IMR-90 (cell line): ENCODE measurements around the gene ARMC6. TPM values are rescaled to one million over a fixed set of nuclear protein-coding genes. Genes with fewer than 3 reads are reported as not detected.

Source experiments
- ATAC-seq: fragments of 200-7000 bp; cut with Tn5 transposase; 2 replicates; pipeline ENCODE4 v1.9.1; 2020; ENCODE audit warnings: low read depth, mild to moderate bottlenecking, moderate library complexity
- BruUV-seq: library from RNA; stranded (reverse); fragments of 400-500 nt; replicated peaks from 2 replicates; lab custom pipeline; 2021; lab: Mats Ljungman, UMichigan
- CTCF ChIA-PET: fragments of 300-600 bp; formaldehyde crosslinking; extraction: SDS; loops from one replicate; lab custom pipeline; 2021; ENCODE audit warnings: antibody characterized with exemption; lab: Yijun Ruan, JAX
- POLR2A ChIA-PET: fragments of 300-600 bp; sonication (Branson Sonifier 250); formaldehyde crosslinking; loops from one replicate; lab custom pipeline; 2022; ENCODE audit warnings: antibody characterized with exemption; ENCODE audit not compliant: unreplicated experiment; lab: Charles Lee
- DNase-seq: peaks from one replicate; pipeline ENCODE4 v3.0.0; 2013
- H2AFZ ChIP-seq: replicated peaks from 2 replicates; pipeline ENCODE3; 2013; ENCODE audit warnings: low read length, mild to moderate bottlenecking; ENCODE audit not compliant: poor library complexity
- H2AK5ac ChIP-seq: 2 replicates; pipeline ENCODE4 v1.6.1; 2013; ENCODE audit warnings: low read depth, low read length, inconsistent platforms
- H2AK9ac ChIP-seq: replicated peaks from 2 replicates; pipeline ENCODE3; 2013; ENCODE audit warnings: mild to moderate bottlenecking, low read depth, low read length, moderate library complexity; ENCODE audit not compliant: poor library complexity
- H2BK120ac ChIP-seq: 2 replicates; pipeline ENCODE4 v1.6.1; 2013; ENCODE audit warnings: low read depth, low read length, inconsistent platforms
- H2BK15ac ChIP-seq: 3 replicates; pipeline ENCODE4 v1.6.1; 2013; ENCODE audit warnings: low read depth, low read length, inconsistent platforms
- H2BK20ac ChIP-seq: 2 replicates; pipeline ENCODE4 v1.6.1; 2013; ENCODE audit warnings: low read depth, mild to moderate bottlenecking, inconsistent platforms, low read length, moderate library complexity
- H2BK5ac ChIP-seq: 2 replicates; pipeline ENCODE4 v1.6.1; 2013; ENCODE audit warnings: mild to moderate bottlenecking, low read depth, low read length, inconsistent platforms; ENCODE audit not compliant: poor library complexity, severe bottlenecking
- H3K14ac ChIP-seq: replicated peaks from 2 replicates; pipeline ENCODE4 v1.6.1; 2013; ENCODE audit warnings: low read depth, low read length, inconsistent platforms
- H3K18ac ChIP-seq: 2 replicates; pipeline ENCODE4 v1.6.1; 2013; ENCODE audit warnings: low read depth, low read length, control low read depth
- H3K23ac ChIP-seq: 2 replicates; pipeline ENCODE4 v1.6.1; 2013; ENCODE audit warnings: low read depth, low read length, inconsistent platforms
- H3K27ac ChIP-seq: 2 replicates; pipeline ENCODE4 v1.5.1; 2013; ENCODE audit warnings: mild to moderate bottlenecking, control low read depth, low read length; ENCODE audit not compliant: insufficient read depth
- H3K27me3 ChIP-seq: 2 replicates; pipeline ENCODE4 v1.6.1; 2013; ENCODE audit warnings: low read length; ENCODE audit not compliant: control insufficient read depth, insufficient read depth
- H3K36me3 ChIP-seq: 2 replicates; pipeline ENCODE4 v1.6.1; 2013; ENCODE audit warnings: low read length, mixed read lengths; ENCODE audit not compliant: control insufficient read depth, insufficient read depth
- H3K4ac ChIP-seq: 2 replicates; pipeline ENCODE4 v1.6.1; 2013; ENCODE audit warnings: low read depth, low read length, inconsistent platforms
- H3K4me1 ChIP-seq: 2 replicates; pipeline ENCODE4 v1.6.1; 2013; ENCODE audit warnings: low read length, mixed read lengths; ENCODE audit not compliant: control insufficient read depth, insufficient read depth
- H3K4me2 ChIP-seq: 2 replicates; pipeline ENCODE4 v1.6.1; 2013; ENCODE audit warnings: low read depth, mild to moderate bottlenecking, control low read depth, low read length, moderate library complexity
- H3K4me3 ChIP-seq: 2 replicates; pipeline ENCODE4 v1.5.1; 2013; ENCODE audit warnings: low read depth, mild to moderate bottlenecking, control low read depth, low read length, moderate library complexity; ENCODE audit not compliant: insufficient read depth
- H3K56ac ChIP-seq: 2 replicates; pipeline ENCODE4 v1.6.1; 2013; ENCODE audit warnings: low read length, inconsistent platforms; ENCODE audit not compliant: insufficient read depth; ENCODE audit errors: extremely low read depth
- H3K79me1 ChIP-seq, 2 experiments: 2 replicates each; pipeline ENCODE4 v1.6.1; 2013; ENCODE audit warnings: low read length in 2 of 2, inconsistent platforms in 1 of 2, low read depth in 1 of 2
- H3K9ac ChIP-seq: 2 replicates; pipeline ENCODE4 v1.6.1; 2013; ENCODE audit warnings: low read depth, low read length, control low read depth
- H3K9me1 ChIP-seq: 2 replicates; pipeline ENCODE4 v1.6.1; 2013; ENCODE audit warnings: low read length, inconsistent platforms; ENCODE audit not compliant: insufficient read depth
- H3K9me3 ChIP-seq: 2 replicates; pipeline ENCODE4 v1.6.1; 2013; ENCODE audit warnings: low read length; ENCODE audit not compliant: control insufficient read depth, insufficient read depth
- H4K20me1 ChIP-seq: 2 replicates; pipeline ENCODE4 v1.6.1; 2013; ENCODE audit warnings: low read length, inconsistent platforms; ENCODE audit not compliant: insufficient read depth
- H4K5ac ChIP-seq: 2 replicates; pipeline ENCODE4 v1.6.1; 2013; ENCODE audit warnings: mild to moderate bottlenecking, low read depth, low read length, control low read depth
- H4K8ac ChIP-seq, 2 experiments: 2 replicates each; pipeline ENCODE4 v1.6.1; 2013; ENCODE audit warnings: low read depth in 2 of 2, low read length in 2 of 2, control low read depth in 1 of 2, inconsistent platforms in 1 of 2
- H4K91ac ChIP-seq: 2 replicates; pipeline ENCODE4 v1.6.1; 2013; ENCODE audit warnings: low read depth, low read length, inconsistent platforms; ENCODE audit not compliant: insufficient read depth
- BHLHE40 ChIP-seq: fragments of 150-350 bp; IDR thresholded peaks from 2 replicates; pipeline ENCODE4 v1.6.1; 2016; ENCODE audit warnings: mild to moderate bottlenecking, low read depth, low read length
- CEBPB ChIP-seq: IDR thresholded peaks from 2 replicates; pipeline ENCODE4 v1.6.1; 2012; ENCODE audit warnings: low read depth, low read length, improper control_type of control experiment
- FOS ChIP-seq: fragments of 150-350 bp; IDR thresholded peaks from 2 replicates; pipeline ENCODE4 v1.6.1; 2016; ENCODE audit warnings: low read depth, low read length
- MAFK ChIP-seq: IDR thresholded peaks from 2 replicates; pipeline ENCODE4 v1.6.1; 2012; ENCODE audit warnings: low read depth, low read length, improper control_type of control experiment
- MAZ ChIP-seq: IDR thresholded peaks from 2 replicates; pipeline ENCODE4 v1.6.1; 2012; ENCODE audit warnings: low read depth, mild to moderate bottlenecking, low read length, improper control_type of control experiment, moderate library complexity, borderline replicate concordance
- MXI1 ChIP-seq: IDR thresholded peaks from 2 replicates; pipeline ENCODE4 v1.6.1; 2012; ENCODE audit warnings: low read depth, mild to moderate bottlenecking, low read length, moderate library complexity, borderline replicate concordance
- NFE2L2 ChIP-seq: fragments of 150-350 bp; IDR thresholded peaks from 2 replicates; pipeline ENCODE4 v1.6.1; 2016; ENCODE audit warnings: low read depth, mild to moderate bottlenecking, low read length
- POLR2A ChIP-seq: IDR thresholded peaks from 2 replicates; pipeline ENCODE4 v1.6.1; 2012; ENCODE audit warnings: mild to moderate bottlenecking, low read depth, low read length
- RAD21 ChIP-seq: IDR thresholded peaks from 2 replicates; pipeline ENCODE4 v1.6.1; 2012; ENCODE audit warnings: low read length, improper control_type of control experiment
- RCOR1 ChIP-seq: IDR thresholded peaks from 2 replicates; pipeline ENCODE4 v1.6.1; 2012; ENCODE audit warnings: mild to moderate bottlenecking, low read length, improper control_type of control experiment; ENCODE audit not compliant: insufficient replicate concordance
- RFX5 ChIP-seq: IDR thresholded peaks from 2 replicates; pipeline ENCODE4 v1.8.0; 2012; ENCODE audit warnings: low read depth, mild to moderate bottlenecking, low read length, moderate library complexity
- SMC3 ChIP-seq: fragments of 150-350 bp; IDR thresholded peaks from 2 replicates; pipeline ENCODE4 v1.6.1; 2016; ENCODE audit warnings: low read depth, mild to moderate bottlenecking, antibody characterized with exemption, low read length, moderate library complexity
- WGBS, 2 experiments: methylation state at CpG; one replicate each; pipeline versions ENCODE4 v1.1.5 to v1.1.7; 2013; ENCODE audit warnings: missing lambda C conversion rate in 2 of 2; ENCODE audit not compliant: insufficient read length in 1 of 2; ENCODE audit errors: extremely low coverage in 2 of 2; 5-methylcytosine and 5-hydroxymethylcytosine counted together
- dilution Hi-C: fragments of 300-500 bp; cut with HindIII; formaldehyde crosslinking; loops from one replicate; pipeline ENCODE4 v1.14.3; 2018; ENCODE audit warnings: low sequenced_read_pairs; ENCODE audit not compliant: unreplicated experiment
- in situ Hi-C: fragments of 300-500 bp; cut with MboI; formaldehyde crosslinking; loops from 3 replicates; pipeline ENCODE4 v1.14.3; 2019; ENCODE audit warnings: low sequenced_read_pairs, inconsistent platforms, mixed read lengths
- intact Hi-C: fragments of 100-400 bp; cut with micrococcal nuclease; formaldehyde crosslinking; loops from 2 replicates; pipeline ENCODE4 v1.10.0; 2022
- polyA plus RNA-seq, 3 experiments: library from polyadenylated mRNA; depleted of rRNA; stranded (reverse); fragments of >200 nt; gene quantifications; 2 replicates each; pipeline ENCODE4 v1.2.3, GENCODE V29; 2012; ENCODE audit warnings: low replicate concordance in 1 of 3
- total RNA-seq: library from RNA; depleted of rRNA; stranded (reverse); fragments of >200 nt; gene quantifications from 2 replicates; pipeline ENCODE4 v1.2.3, GENCODE V29; 2012
- TF ChIP-seq, protein P1 (sequence below): fragments of 150-350 bp; IDR thresholded peaks from 2 replicates; pipeline ENCODE4 v1.6.1; 2016; ENCODE audit warnings: low read depth, mild to moderate bottlenecking, low read length, moderate library complexity, borderline replicate concordance
- TF ChIP-seq, protein P2 (sequence below): conservative IDR thresholded peaks from 2 replicates; pipeline ENCODE4 v1.5.1; 2012; ENCODE audit warnings: mild to moderate bottlenecking, low read depth, low read length, improper control_type of control experiment
- TF ChIP-seq, protein P3 (sequence below): fragments of 150-350 bp; IDR thresholded peaks from 2 replicates; pipeline ENCODE4 v1.6.1; 2017; ENCODE audit warnings: mild to moderate bottlenecking, antibody characterized with exemption, low read length, low read depth

Gene ARMC6
- total and polyA plus RNA-seq, 2 of the 4 experiments (the other 2 are of a cell fraction) = 41.5 to 52.7 TPM

GRCh38 chr19:19053508-19054314 lies 20.3 kb downstream of the ARMC6 start:
- H2AFZ ChIP-seq = no peak overlapping the region
- H3K23ac ChIP-seq = no peak overlapping the region
- H4K8ac ChIP-seq = no peak overlapping the region
- DNase-seq = peak; percentile 48
- H3K27me3 ChIP-seq = no peaks in the 10 kb centered on the region
- in situ Hi-C loops = no loop called here
- no peak overlapping the region for H2BK15ac ChIP-seq
- ATAC-seq = peak; percentile 85
- H2AK5ac ChIP-seq = no peak overlapping the region
- ChIA-PET CTCF (no interaction called here), POLR2A (no interaction called here)
- H4K5ac ChIP-seq = no peak overlapping the region
- H3K18ac ChIP-seq = no peak overlapping the region
- H4K20me1 ChIP-seq = no peaks in the 10 kb centered on the region; the same call in 1 of the 2 replicates
- H2BK20ac ChIP-seq = no peak overlapping the region
- H3K4me3 ChIP-seq = no peak overlapping the region
- H3K56ac ChIP-seq = no peak overlapping the region
- BruUV-seq = no TSS peak
- WGBS, 2 experiments = 85% methylated on average over 14 of the region's 25 CpGs; no CpG with 5 or more reads in 1 of the 2 experiments
- H2BK5ac ChIP-seq = no peak overlapping the region
- no peaks in the 10 kb centered on the region; the same call in 1 of the 2 replicates for H3K9me1 ChIP-seq
- peaks cover 59% of the 10 kb centered on the region for H3K36me3 ChIP-seq
- no peak overlapping the region for H2BK120ac ChIP-seq
- no peak overlapping the region for H3K4me2 ChIP-seq
- H3K4me1 ChIP-seq = no peaks in the 10 kb centered on the region
- intact Hi-C loops = loop anchor here (1.0 kb wide), 2 partner anchors 60 to 86 kb away; no protein-coding TSS in a partner anchor
- no peak overlapping the region for H4K91ac ChIP-seq
- H3K27ac ChIP-seq = no peak overlapping the region
- H2AK9ac ChIP-seq = peak overlapping the region; percentile 16
- H3K4ac ChIP-seq = no peak overlapping the region
- peaks cover 0 to 19% of the 10 kb centered on the region in 2 experiments; a peak in 1 of 4 replicates for H3K79me1 ChIP-seq
- H3K9me3 ChIP-seq = no peaks in the 10 kb centered on the region
- dilution Hi-C loops = no loop called here
- no peak overlapping the region for H3K14ac ChIP-seq
- H3K9ac ChIP-seq = no peak overlapping the region
- TF ChIP-seq MAZ = no peak
- peak; percentile 74 for TF ChIP-seq SMC3
- no peak for TF ChIP-seq RFX5
- TF ChIP-seq RCOR1 = no peak
- TF ChIP-seq, protein P1, sequence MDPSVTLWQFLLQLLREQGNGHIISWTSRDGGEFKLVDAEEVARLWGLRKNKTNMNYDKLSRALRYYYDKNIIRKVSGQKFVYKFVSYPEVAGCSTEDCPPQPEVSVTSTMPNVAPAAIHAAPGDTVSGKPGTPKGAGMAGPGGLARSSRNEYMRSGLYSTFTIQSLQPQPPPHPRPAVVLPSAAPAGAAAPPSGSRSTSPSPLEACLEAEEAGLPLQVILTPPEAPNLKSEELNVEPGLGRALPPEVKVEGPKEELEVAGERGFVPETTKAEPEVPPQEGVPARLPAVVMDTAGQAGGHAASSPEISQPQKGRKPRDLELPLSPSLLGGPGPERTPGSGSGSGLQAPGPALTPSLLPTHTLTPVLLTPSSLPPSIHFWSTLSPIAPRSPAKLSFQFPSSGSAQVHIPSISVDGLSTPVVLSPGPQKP = no peak
- TF ChIP-seq FOS = no peak
- TF ChIP-seq, protein P2, sequence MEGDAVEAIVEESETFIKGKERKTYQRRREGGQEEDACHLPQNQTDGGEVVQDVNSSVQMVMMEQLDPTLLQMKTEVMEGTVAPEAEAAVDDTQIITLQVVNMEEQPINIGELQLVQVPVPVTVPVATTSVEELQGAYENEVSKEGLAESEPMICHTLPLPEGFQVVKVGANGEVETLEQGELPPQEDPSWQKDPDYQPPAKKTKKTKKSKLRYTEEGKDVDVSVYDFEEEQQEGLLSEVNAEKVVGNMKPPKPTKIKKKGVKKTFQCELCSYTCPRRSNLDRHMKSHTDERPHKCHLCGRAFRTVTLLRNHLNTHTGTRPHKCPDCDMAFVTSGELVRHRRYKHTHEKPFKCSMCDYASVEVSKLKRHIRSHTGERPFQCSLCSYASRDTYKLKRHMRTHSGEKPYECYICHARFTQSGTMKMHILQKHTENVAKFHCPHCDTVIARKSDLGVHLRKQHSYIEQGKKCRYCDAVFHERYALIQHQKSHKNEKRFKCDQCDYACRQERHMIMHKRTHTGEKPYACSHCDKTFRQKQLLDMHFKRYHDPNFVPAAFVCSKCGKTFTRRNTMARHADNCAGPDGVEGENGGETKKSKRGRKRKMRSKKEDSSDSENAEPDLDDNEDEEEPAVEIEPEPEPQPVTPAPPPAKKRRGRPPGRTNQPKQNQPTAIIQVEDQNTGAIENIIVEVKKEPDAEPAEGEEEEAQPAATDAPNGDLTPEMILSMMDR = peak; percentile 71
- TF ChIP-seq CEBPB = no peak
- no peak for TF ChIP-seq POLR2A
- peak; percentile 86 for TF ChIP-seq RAD21
- TF ChIP-seq MXI1 = no peak
- TF ChIP-seq, protein P3, sequence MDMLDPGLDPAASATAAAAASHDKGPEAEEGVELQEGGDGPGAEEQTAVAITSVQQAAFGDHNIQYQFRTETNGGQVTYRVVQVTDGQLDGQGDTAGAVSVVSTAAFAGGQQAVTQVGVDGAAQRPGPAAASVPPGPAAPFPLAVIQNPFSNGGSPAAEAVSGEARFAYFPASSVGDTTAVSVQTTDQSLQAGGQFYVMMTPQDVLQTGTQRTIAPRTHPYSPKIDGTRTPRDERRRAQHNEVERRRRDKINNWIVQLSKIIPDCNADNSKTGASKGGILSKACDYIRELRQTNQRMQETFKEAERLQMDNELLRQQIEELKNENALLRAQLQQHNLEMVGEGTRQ = no peak
- no peak for TF ChIP-seq BHLHE40
- TF ChIP-seq NFE2L2 = no peak
- TF ChIP-seq MAFK = no peak
